ENCODE results near the gene OSBPL8.

GRCh38 chr12:76595056-76595455 is 35.5 kb upstream of the OSBPL8 start:
- TF ChIP-seq CTCF (IDR thresholded peaks at IDR 0.05; ENCODE audit: low read length) (no peak), EZH2 (IDR thresholded peaks at IDR 0.05; ENCODE audit: borderline replicate concordance, low read length) (no peak)
